ENCODE measurements around the gene ARID4A. TPM values are rescaled to one million over a fixed set of nuclear protein-coding genes. Genes with fewer than 3 reads are reported as not detected.

ARID4A gene
- total RNA-seq, 4 donors from 2014 or later: 22.9 to 66.0 (median 26.7) TPM

GRCh38 chr14:58287607-58288042 lies 10.7 kb upstream of the ARID4A start:
- Histone ChIP-seq H3K27me3 (no peaks in the 10 kb centered on the region), H3K4me1 (no peaks in the 10 kb centered on the region), H3K36me3 (peaks cover 0 to 94% (median 0%) of the 10 kb centered on the region in 3 donors), H3K27ac (no peak overlapping the region), H3K4me3 (no peak overlapping the region), H3K9me3 (no peaks in the 10 kb centered on the region)
- no peak for TF ChIP-seq CTCF (IDR thresholded peaks at IDR 0.05)
- TF ChIP-seq POLR2A (IDR thresholded peaks at IDR 0.05): no peak
- no peak for DNase-seq

- H3K36me3 ChIP-seq: peaks cover 0 to 94% (median 0%) of the 10 kb centered on the region in 3 donors
Observed at GRCh38 chr14:58288106-58288792, 10.1 kb upstream of the ARID4A start.

GRCh38 chr14:58291646-58292045 lies 6.7 kb upstream of the ARID4A start:
- H3K36me3 ChIP-seq: peaks cover 0 to 88% (median 0%) of the 10 kb centered on the region in 3 donors
- peaks cover 0 to 2% (median 0%) of the 10 kb centered on the region in 4 donors for H3K4me1 ChIP-seq

More at GRCh38 chr14:58288106-58288792, 10.1 kb upstream of the ARID4A start:
- H3K27me3 ChIP-seq: no peaks in the 10 kb centered on the region
- H3K4me3 ChIP-seq: no peak overlapping the region
- no peak for DNase-seq
- no peaks in the 10 kb centered on the region for H3K9me3 ChIP-seq
- no peak for TF ChIP-seq CTCF (IDR thresholded peaks at IDR 0.05)
- TF ChIP-seq POLR2A (IDR thresholded peaks at IDR 0.05): no peak
- H3K4me1 ChIP-seq: no peaks in the 10 kb centered on the region
- H3K27ac ChIP-seq: no peak overlapping the region

GRCh38 chr14:58292187-58292586 lies 6.2 kb upstream of the ARID4A start:
- no peak overlapping the region for H3K27ac ChIP-seq

More at GRCh38 chr14:58291646-58292045, 6.7 kb upstream of the ARID4A start:
- no peaks in the 10 kb centered on the region for H3K27me3 ChIP-seq
- H3K9me3 ChIP-seq: no peaks in the 10 kb centered on the region
- no peak overlapping the region for H3K4me3 ChIP-seq
- no peak overlapping the region for H3K27ac ChIP-seq
- TF ChIP-seq POLR2A (IDR thresholded peaks at IDR 0.05) (no peak), CTCF (IDR thresholded peaks at IDR 0.05) (no peak)
- DNase-seq: no peak

GRCh38 chr14:58294201-58294600 lies 4.2 kb upstream of the ARID4A start:
- Histone ChIP-seq H3K4me3 (no peak overlapping the region), H3K9me3 (no peaks in the 10 kb centered on the region), H3K27me3 (no peaks in the 10 kb centered on the region), H3K36me3 (peaks cover 0 to 62% (median 0%) of the 10 kb centered on the region in 3 donors), H3K27ac (no peak overlapping the region), H3K4me1 (peaks cover 0 to 5% (median 0%) of the 10 kb centered on the region in 4 donors)
- TF ChIP-seq CTCF (IDR thresholded peaks at IDR 0.05) (no peak), POLR2A (IDR thresholded peaks at IDR 0.05) (no peak)
- DNase-seq: no peak

More at GRCh38 chr14:58292187-58292586, 6.2 kb upstream of the ARID4A start:
- H3K4me1 ChIP-seq: peaks cover 0 to 5% (median 0%) of the 10 kb centered on the region in 4 donors
- H3K27me3 ChIP-seq: no peaks in the 10 kb centered on the region
- TF ChIP-seq CTCF (IDR thresholded peaks at IDR 0.05) (no peak), POLR2A (IDR thresholded peaks at IDR 0.05) (no peak)
- no peak overlapping the region for H3K4me3 ChIP-seq
- H3K36me3 ChIP-seq: peaks cover 0 to 82% (median 0%) of the 10 kb centered on the region in 3 donors
- H3K9me3 ChIP-seq: no peaks in the 10 kb centered on the region
- DNase-seq: no peak
